ENCODE results near the gene ZMIZ2.

GRCh38 chr7:44720301-44720700 lies 28.3 kb upstream of the ZMIZ2 start:
- TF ChIP-seq, protein P1, sequence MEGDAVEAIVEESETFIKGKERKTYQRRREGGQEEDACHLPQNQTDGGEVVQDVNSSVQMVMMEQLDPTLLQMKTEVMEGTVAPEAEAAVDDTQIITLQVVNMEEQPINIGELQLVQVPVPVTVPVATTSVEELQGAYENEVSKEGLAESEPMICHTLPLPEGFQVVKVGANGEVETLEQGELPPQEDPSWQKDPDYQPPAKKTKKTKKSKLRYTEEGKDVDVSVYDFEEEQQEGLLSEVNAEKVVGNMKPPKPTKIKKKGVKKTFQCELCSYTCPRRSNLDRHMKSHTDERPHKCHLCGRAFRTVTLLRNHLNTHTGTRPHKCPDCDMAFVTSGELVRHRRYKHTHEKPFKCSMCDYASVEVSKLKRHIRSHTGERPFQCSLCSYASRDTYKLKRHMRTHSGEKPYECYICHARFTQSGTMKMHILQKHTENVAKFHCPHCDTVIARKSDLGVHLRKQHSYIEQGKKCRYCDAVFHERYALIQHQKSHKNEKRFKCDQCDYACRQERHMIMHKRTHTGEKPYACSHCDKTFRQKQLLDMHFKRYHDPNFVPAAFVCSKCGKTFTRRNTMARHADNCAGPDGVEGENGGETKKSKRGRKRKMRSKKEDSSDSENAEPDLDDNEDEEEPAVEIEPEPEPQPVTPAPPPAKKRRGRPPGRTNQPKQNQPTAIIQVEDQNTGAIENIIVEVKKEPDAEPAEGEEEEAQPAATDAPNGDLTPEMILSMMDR (IDR thresholded peaks at IDR 0.05), result no peak
- TF ChIP-seq ZFX (IDR thresholded peaks at IDR 0.05; ENCODE audit: borderline replicate concordance), result no peak
